SU-DHL-6 (cell line): Measurements from ENCODE around the gene NKX1-2.

Experiments used
- H2AFZ ChIP-seq: fragments of 200-600 bp; sonication (generic); 2 replicates; pipeline ENCODE4 v1.6.1; 2014; ENCODE audit warnings: low read depth, mild to moderate bottlenecking, moderate library complexity, mixed read lengths, antibody characterized with exemption, low read length; ENCODE audit not compliant: severe bottlenecking
- H3F3A ChIP-seq: fragments of 200-600 bp; shearing (Covaris generic); 2 replicates; pipeline ENCODE4 v1.6.0; 2016; ENCODE audit warnings: antibody characterized with exemption, mild to moderate bottlenecking; ENCODE audit not compliant: insufficient read depth
- H3K27ac ChIP-seq: fragments of 200-600 bp; sonication (generic); 2 replicates; pipeline ENCODE4 v1.5.1; 2016; ENCODE audit warnings: low read depth, mild to moderate bottlenecking, low read length, moderate library complexity, mixed read lengths
- H3K27me3 ChIP-seq: fragments of 200-600 bp; sonication (generic), shearing (Covaris generic); 2 replicates; pipeline ENCODE4 v1.6.0; 2014; ENCODE audit warnings: mild to moderate bottlenecking, low read length
- H3K36me3 ChIP-seq: fragments of 200-600 bp; sonication (generic); 2 replicates; pipeline ENCODE4 v1.6.1; 2014; ENCODE audit warnings: mild to moderate bottlenecking, low read length, mixed read lengths
- H3K4me2 ChIP-seq: fragments of 300-600, 200-600 bp; shearing (Covaris generic), sonication (generic); 2 replicates; pipeline ENCODE4 v1.6.0; 2014; ENCODE audit warnings: low read length, low read depth, mild to moderate bottlenecking; ENCODE audit not compliant: poor library complexity, severe bottlenecking
- H3K4me3 ChIP-seq: fragments of 200-600 bp; sonication (generic); 2 replicates; pipeline ENCODE4 v1.5.1; 2014; ENCODE audit warnings: antibody characterized with exemption, low read length, mild to moderate bottlenecking, mixed read lengths; ENCODE audit not compliant: insufficient read depth, poor library complexity, severe bottlenecking
- H3K79me2 ChIP-seq: fragments of 200-600 bp; sonication (generic); 2 replicates; pipeline ENCODE4 v1.6.1; 2014; ENCODE audit warnings: mild to moderate bottlenecking, low read length, moderate library complexity; ENCODE audit not compliant: insufficient read depth
- H3K9ac ChIP-seq: fragments of 200-600 bp; sonication (generic); 2 replicates; pipeline ENCODE4 v1.7.0; 2014; ENCODE audit warnings: mild to moderate bottlenecking, low read length
- H3K9me2 ChIP-seq: fragments of 200-600 bp; sonication (generic); replicated peaks from 2 replicates; pipeline ENCODE4 v1.6.1; 2014; ENCODE audit warnings: low read length; ENCODE audit not compliant: insufficient read depth
- H3K9me3 ChIP-seq: fragments of 200-600 bp; sonication (generic); 2 replicates; pipeline ENCODE4 v1.6.1; 2014; ENCODE audit warnings: low read length, mixed read lengths; ENCODE audit not compliant: insufficient read depth
- H4K20me1 ChIP-seq: fragments of 200-600 bp; sonication (generic); 2 replicates; pipeline ENCODE4 v1.6.1; 2014; ENCODE audit warnings: low read depth, mild to moderate bottlenecking, antibody characterized with exemption, low read length, moderate library complexity, mixed read lengths
- CTCF ChIP-seq: fragments of 200-600 bp; sonication (generic); IDR thresholded peaks from one replicate; pipeline ENCODE4 v1.5.1; 2017; ENCODE audit warnings: antibody characterized with exemption, mild to moderate bottlenecking, low read length, moderate library complexity; ENCODE audit not compliant: insufficient read depth, poor library complexity, severe bottlenecking
- EZH2phosphoT487 ChIP-seq: fragments of 200-600 bp; sonication (generic), shearing (Covaris generic); conservative IDR thresholded peaks from 2 replicates; pipeline ENCODE4 v1.6.1; 2018; ENCODE audit warnings: mild to moderate bottlenecking, antibody characterized with exemption, low read length, moderate library complexity, mixed read lengths

The NKX1-2 gene

GRCh38 chr10:124480860-124481259 lies 31.0 kb upstream of the NKX1-2 start:
- Histone ChIP-seq H3K4me2 (no peak overlapping the region), H3K36me3 (no peaks in the 10 kb centered on the region), H3K27ac (no peak overlapping the region), H3K79me2 (no peaks in the 10 kb centered on the region), H3K27me3 (no peaks in the 10 kb centered on the region), H3K9ac (no peak overlapping the region), H3K4me3 (no peak overlapping the region), H3F3A (no peaks in the 10 kb centered on the region), H4K20me1 (no peaks in the 10 kb centered on the region), H3K9me2 (no peaks in the 10 kb centered on the region), H3K9me3 (no peaks in the 10 kb centered on the region), H2AFZ (no peak overlapping the region)
- TF ChIP-seq CTCF (no peak), EZH2phosphoT487 (no peak)

- Histone ChIP-seq H4K20me1 (no peaks in the 10 kb centered on the region), H3K27me3 (no peaks in the 10 kb centered on the region), H3K27ac (no peak overlapping the region), H3K9me3 (no peaks in the 10 kb centered on the region), H3K4me3 (no peak overlapping the region), H3K36me3 (no peaks in the 10 kb centered on the region), H3F3A (no peaks in the 10 kb centered on the region), H3K9me2 (no peaks in the 10 kb centered on the region), H3K79me2 (no peaks in the 10 kb centered on the region), H2AFZ (no peak overlapping the region), H3K4me2 (no peak overlapping the region), H3K9ac (no peak overlapping the region)
- TF ChIP-seq CTCF = no peak
- no peak for TF ChIP-seq EZH2phosphoT487
Observed at GRCh38 chr10:124478515-124478914, 28.7 kb upstream of the NKX1-2 start.

- H3K36me3 ChIP-seq = no peaks in the 10 kb centered on the region
- no peak for TF ChIP-seq CTCF
- TF ChIP-seq EZH2phosphoT487 = no peak
- H3K27ac ChIP-seq = no peak overlapping the region
Observed at GRCh38 chr10:124477614-124478363, 28.0 kb upstream of the NKX1-2 start.

More at GRCh38 chr10:124477614-124478363, 28.0 kb upstream of the NKX1-2 start:
- no peaks in the 10 kb centered on the region for H3K9me3 ChIP-seq
- H3K4me2 ChIP-seq = no peak overlapping the region
- H2AFZ ChIP-seq = no peak overlapping the region
- no peak overlapping the region for H3K4me3 ChIP-seq
- no peaks in the 10 kb centered on the region for H4K20me1 ChIP-seq
- no peak overlapping the region for H3K9ac ChIP-seq
- H3K27me3 ChIP-seq = no peaks in the 10 kb centered on the region
- H3K9me2 ChIP-seq = no peaks in the 10 kb centered on the region
- H3F3A ChIP-seq = no peaks in the 10 kb centered on the region
- H3K79me2 ChIP-seq = no peaks in the 10 kb centered on the region
